ENCODE measurements around the gene CORO2A. TPM values are rescaled to one million over a fixed set of nuclear protein-coding genes. Genes with fewer than 3 reads are reported as not detected.

The CORO2A gene
- total and polyA plus RNA-seq, 2 donors (not counting 3 experiments of a cell fraction or from before 2014, with no cell fraction given) = 0.35 to 0.53 TPM

DNA sequence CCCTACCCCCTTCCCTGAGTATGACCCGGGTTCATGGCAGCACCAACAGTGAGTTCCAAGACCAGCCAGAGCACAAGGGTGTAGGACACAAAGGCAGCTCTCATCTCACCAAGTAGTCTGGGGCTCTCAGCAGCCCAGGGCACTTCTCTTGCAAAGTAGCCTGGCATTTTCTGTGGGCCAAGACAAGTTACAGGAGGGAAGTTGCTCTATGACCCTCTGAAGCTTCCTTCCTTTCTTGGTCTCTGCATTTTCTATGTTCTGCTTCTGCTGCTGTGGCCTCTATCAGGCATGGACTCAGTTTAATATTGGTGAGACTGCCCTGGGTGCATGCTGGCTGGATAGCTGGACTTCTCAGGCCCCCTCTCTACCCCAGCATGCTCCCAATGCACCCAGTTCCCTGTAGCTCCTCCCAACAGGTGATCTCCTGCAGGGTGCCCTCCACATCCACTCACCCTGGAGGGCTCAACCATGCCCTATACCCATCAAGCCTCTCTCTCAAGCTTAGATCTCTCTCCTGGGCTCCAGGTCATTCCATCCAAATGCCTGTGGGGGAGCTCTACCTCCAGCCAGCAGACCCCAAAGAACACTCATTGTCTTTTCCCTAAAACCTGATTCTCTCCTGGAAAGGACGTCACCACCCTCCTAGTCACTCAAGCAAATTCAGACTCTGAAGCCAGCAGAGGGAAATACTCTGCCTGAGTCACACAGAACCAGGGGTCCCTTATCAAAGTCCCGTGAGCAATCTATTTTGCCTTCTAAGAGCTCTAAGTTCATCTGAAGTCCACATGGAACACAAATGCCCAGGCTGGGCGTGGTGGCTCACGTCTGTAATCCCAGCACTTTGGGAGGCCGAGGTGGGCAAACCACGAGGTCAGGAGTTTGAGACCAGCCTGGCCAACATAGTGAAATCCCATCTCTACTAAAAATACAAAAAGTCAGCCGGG, 49.2 kb upstream of the CORO2A start:
- Histone ChIP-seq H3K27ac (ENCODE audit: insufficient read depth, low read depth, low read length) (no peak overlapping the region), H3K27me3 (ENCODE audit: control insufficient read depth in 2 of 2, insufficient read depth in 2 of 2, low read length in 2 of 2) (no peaks in the 10 kb centered on the region), H2AFZ (ENCODE audit: low read depth, low read length) (no peak overlapping the region), H3K9me3 (replicated peaks; ENCODE audit: control insufficient read depth, insufficient read depth, low read length) (no peaks in the 10 kb centered on the region), H3K79me2 (ENCODE audit: control insufficient read depth, insufficient read depth, low read length) (no peaks in the 10 kb centered on the region), H3K36me3 (ENCODE audit: control insufficient read depth in 2 of 2, extremely low read depth in 1 of 2, insufficient read depth in 2 of 2, low read length in 2 of 2) (no peaks in the 10 kb centered on the region), H3K4me1 (ENCODE audit: control insufficient read depth, extremely low read depth, insufficient read depth, low read length) (no peaks in the 10 kb centered on the region), H3K4me3 (replicated peaks in 1 of 3; ENCODE audit: insufficient read depth in 1 of 3, low read depth in 1 of 3, low read length in 3 of 3) (no peak overlapping the region), H3K9me1 (replicated peaks; ENCODE audit: control insufficient read depth, extremely low read depth, insufficient read depth, low read length) (no peaks in the 10 kb centered on the region), H4K20me1 (replicated peaks; ENCODE audit: control insufficient read depth, extremely low read depth, insufficient read depth, low read length) (no peaks in the 10 kb centered on the region), H3K9ac (replicated peaks; ENCODE audit: extremely low read depth, insufficient read depth, low read length) (no peak overlapping the region), H3K4me2 (ENCODE audit: insufficient read depth, low read length) (no peak overlapping the region)
- DNase-seq (ENCODE audit: low read depth, low spot score) (no peak), FAIRE-seq (no peak)
- intact Hi-C loops (cut with micrococcal nuclease) (no loop called here), dilution Hi-C loops (cut with MboI; ENCODE audit: extremely low pct_ligation_motif_present, low sequenced_read_pairs) (no loop called here)
- ChIA-PET CTCF (interaction anchor here (0.6 to 2.0 kb wide), 11 partner anchors 9 to 534 kb away, joined by 3 to 10 read pairs (median 3); no protein-coding TSS in a partner anchor), POLR2A (no interaction called here)
- no TSS peak for BruUV-seq (replicated peaks)
- TF ChIP-seq EZH2 (IDR thresholded peaks at IDR 0.05; ENCODE audit: borderline replicate concordance, low read depth, low read length, severe bottlenecking) (no peak), GATA2 (IDR thresholded peaks at IDR 0.05; ENCODE audit: insufficient read depth, insufficient read length, low read depth, low read length) (no peak), POLR2A (IDR thresholded peaks at IDR 0.05; ENCODE audit: low read depth, low read length) (no peak), JUN (IDR thresholded peaks at IDR 0.05; ENCODE audit: borderline replicate concordance, insufficient read depth, insufficient read length, low read depth) (no peak), MYC (IDR thresholded peaks at IDR 0.05; ENCODE audit: low read depth, low read length) (no peak), FOS (IDR thresholded peaks at IDR 0.05; ENCODE audit: borderline replicate concordance, insufficient read depth, low read length) (no peak)
- TF ChIP-seq, protein P1, sequence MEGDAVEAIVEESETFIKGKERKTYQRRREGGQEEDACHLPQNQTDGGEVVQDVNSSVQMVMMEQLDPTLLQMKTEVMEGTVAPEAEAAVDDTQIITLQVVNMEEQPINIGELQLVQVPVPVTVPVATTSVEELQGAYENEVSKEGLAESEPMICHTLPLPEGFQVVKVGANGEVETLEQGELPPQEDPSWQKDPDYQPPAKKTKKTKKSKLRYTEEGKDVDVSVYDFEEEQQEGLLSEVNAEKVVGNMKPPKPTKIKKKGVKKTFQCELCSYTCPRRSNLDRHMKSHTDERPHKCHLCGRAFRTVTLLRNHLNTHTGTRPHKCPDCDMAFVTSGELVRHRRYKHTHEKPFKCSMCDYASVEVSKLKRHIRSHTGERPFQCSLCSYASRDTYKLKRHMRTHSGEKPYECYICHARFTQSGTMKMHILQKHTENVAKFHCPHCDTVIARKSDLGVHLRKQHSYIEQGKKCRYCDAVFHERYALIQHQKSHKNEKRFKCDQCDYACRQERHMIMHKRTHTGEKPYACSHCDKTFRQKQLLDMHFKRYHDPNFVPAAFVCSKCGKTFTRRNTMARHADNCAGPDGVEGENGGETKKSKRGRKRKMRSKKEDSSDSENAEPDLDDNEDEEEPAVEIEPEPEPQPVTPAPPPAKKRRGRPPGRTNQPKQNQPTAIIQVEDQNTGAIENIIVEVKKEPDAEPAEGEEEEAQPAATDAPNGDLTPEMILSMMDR (IDR thresholded peaks at IDR 0.05; ENCODE audit: extremely low read depth in 1 of 2, insufficient read depth in 1 of 2, low read depth in 1 of 2, low read length in 2 of 2) = peak in 1 of 2 donors; percentile 8
- TF ChIP-seq, protein P2, sequence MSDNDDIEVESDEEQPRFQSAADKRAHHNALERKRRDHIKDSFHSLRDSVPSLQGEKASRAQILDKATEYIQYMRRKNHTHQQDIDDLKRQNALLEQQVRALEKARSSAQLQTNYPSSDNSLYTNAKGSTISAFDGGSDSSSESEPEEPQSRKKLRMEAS (IDR thresholded peaks at IDR 0.05; ENCODE audit: insufficient read depth, insufficient read length) = no peak
